ENCODE data around the gene IL13. TPM values are rescaled to one million over a fixed set of nuclear protein-coding genes. Genes with fewer than 3 reads are reported as not detected.

IL13 gene
- total RNA-seq, 1 donor from 2014 or later: not detected

DNA sequence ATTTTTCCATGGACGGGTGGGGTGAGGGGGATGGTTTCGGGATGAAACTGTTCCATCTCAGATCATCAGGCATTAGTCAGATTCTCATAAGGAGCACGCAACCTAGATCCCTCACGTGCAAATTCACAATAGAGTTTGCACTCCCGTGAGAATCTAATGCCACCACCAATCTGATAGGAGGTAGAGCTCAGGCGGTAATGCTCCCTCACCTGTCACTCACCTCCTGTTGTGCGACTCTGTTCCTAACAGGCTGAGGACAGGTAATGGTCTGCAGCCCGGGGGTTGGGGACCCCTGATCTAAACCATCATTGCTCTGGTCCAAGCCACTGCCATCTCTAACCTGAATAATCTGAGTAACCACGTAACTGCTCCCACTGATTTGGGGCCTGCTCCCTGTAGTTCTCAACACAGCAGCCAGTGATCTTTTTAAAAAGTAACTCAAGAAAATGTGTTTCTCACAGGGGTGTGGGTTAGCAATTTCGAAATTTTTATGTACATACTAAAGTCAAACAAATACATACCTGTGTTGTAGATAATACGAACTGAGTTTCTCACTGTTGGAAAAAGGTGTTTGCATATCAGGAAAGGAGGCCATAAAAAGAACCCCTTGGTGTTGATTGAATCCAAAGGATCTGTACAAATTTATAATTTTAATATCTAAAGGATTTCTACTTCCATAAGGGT is 11.2 kb upstream of the IL13 start:
- no peaks in the 10 kb centered on the region for H3K27me3 ChIP-seq (ENCODE audit: low read depth)
- ATAC-seq: no peak

GRCh38 chr5:132647473-132647872 is 10.5 kb upstream of the IL13 start:
- TF ChIP-seq, protein P1, sequence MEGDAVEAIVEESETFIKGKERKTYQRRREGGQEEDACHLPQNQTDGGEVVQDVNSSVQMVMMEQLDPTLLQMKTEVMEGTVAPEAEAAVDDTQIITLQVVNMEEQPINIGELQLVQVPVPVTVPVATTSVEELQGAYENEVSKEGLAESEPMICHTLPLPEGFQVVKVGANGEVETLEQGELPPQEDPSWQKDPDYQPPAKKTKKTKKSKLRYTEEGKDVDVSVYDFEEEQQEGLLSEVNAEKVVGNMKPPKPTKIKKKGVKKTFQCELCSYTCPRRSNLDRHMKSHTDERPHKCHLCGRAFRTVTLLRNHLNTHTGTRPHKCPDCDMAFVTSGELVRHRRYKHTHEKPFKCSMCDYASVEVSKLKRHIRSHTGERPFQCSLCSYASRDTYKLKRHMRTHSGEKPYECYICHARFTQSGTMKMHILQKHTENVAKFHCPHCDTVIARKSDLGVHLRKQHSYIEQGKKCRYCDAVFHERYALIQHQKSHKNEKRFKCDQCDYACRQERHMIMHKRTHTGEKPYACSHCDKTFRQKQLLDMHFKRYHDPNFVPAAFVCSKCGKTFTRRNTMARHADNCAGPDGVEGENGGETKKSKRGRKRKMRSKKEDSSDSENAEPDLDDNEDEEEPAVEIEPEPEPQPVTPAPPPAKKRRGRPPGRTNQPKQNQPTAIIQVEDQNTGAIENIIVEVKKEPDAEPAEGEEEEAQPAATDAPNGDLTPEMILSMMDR (IDR thresholded peaks at IDR 0.05): no peak
- Histone ChIP-seq H3K27me3 (ENCODE audit: low read depth) (no peaks in the 10 kb centered on the region), H3K4me1 (no peaks in the 10 kb centered on the region), H3K9me3 (peaks cover 7% of the 10 kb centered on the region), H3K4me3 (no peak overlapping the region), H3K36me3 (peaks cover 9% of the 10 kb centered on the region), H3K27ac (no peak overlapping the region)
- no peak for ATAC-seq
- intact Hi-C loops (cut with DNase I): no loop called here
- no peak for DNase-seq

More for the DNA sequence above, 11.2 kb upstream of the IL13 start:
- Histone ChIP-seq H3K4me1 (no peaks in the 10 kb centered on the region), H3K36me3 (peaks cover 16% of the 10 kb centered on the region), H3K4me3 (no peak overlapping the region), H3K27ac (no peak overlapping the region), H3K9me3 (peaks cover 7% of the 10 kb centered on the region)
- intact Hi-C loops (cut with DNase I): no loop called here
- no peak for DNase-seq
- TF ChIP-seq, protein P1 (IDR thresholded peaks at IDR 0.05): no peak

DNA sequence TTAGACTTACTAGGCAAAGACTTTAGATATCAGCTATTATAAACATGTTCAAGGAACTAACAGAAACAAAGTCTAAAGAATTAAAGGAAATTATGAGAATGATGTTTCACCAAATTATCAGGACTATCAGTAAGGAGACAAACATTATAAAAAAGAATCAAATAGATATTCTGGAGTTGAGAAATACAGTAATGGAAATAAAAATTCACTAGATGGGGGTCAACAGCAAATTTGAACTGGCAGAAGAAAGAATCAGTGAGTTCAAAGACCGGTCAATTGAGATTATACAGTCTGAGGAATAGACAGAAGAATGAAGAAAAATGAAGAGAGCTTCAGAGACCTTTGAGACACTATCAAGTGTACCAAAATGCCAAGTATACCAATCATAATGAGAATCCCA is 9.6 kb upstream of the IL13 start:
- Histone ChIP-seq H3K27me3 (ENCODE audit: low read depth) (no peaks in the 10 kb centered on the region), H3K36me3 (peaks cover under 1% of the 10 kb centered on the region), H3K9me3 (peaks cover 7% of the 10 kb centered on the region), H3K4me1 (no peaks in the 10 kb centered on the region), H3K27ac (no peak overlapping the region), H3K4me3 (no peak overlapping the region)
- TF ChIP-seq, protein P1 (IDR thresholded peaks at IDR 0.05): no peak
- no peak for ATAC-seq
- DNase-seq: no peak
- intact Hi-C loops (cut with DNase I): no loop called here

- no peak for ATAC-seq
- H3K27me3 ChIP-seq (ENCODE audit: low read depth): peaks cover 32% of the 10 kb centered on the region
- intact Hi-C loops (cut with DNase I): no loop called here
These were observed 6.0 kb upstream of the IL13 start for GRCh38 chr5:132651838-132652469.

GRCh38 chr5:132653716-132654115 is 4.3 kb upstream of the IL13 start:
- no peak overlapping the region for H3K27ac ChIP-seq
- ATAC-seq (no peak), DNase-seq (no peak)
- peaks cover 36% of the 10 kb centered on the region for H3K27me3 ChIP-seq (ENCODE audit: low read depth)
- H3K36me3 ChIP-seq: no peaks in the 10 kb centered on the region
- H3K4me3 ChIP-seq: no peak overlapping the region
- peaks cover 12% of the 10 kb centered on the region for H3K4me1 ChIP-seq
- intact Hi-C loops (cut with DNase I): no loop called here
- H3K9me3 ChIP-seq: peaks cover under 1% of the 10 kb centered on the region
- TF ChIP-seq, protein P1 (IDR thresholded peaks at IDR 0.05): no peak

More at GRCh38 chr5:132651838-132652469, 6.0 kb upstream of the IL13 start:
- peaks cover 7% of the 10 kb centered on the region for H3K9me3 ChIP-seq
- peaks cover 12% of the 10 kb centered on the region for H3K4me1 ChIP-seq
- DNase-seq: no peak
- no peak overlapping the region for H3K27ac ChIP-seq
- TF ChIP-seq, protein P1 (IDR thresholded peaks at IDR 0.05): no peak
- H3K4me3 ChIP-seq: no peak overlapping the region
- no peaks in the 10 kb centered on the region for H3K36me3 ChIP-seq
